NK-92 (cell line): Measurements from ENCODE around the gene CALN1.
"Not testable (repeated sequence)": the region's sequence is repeated elsewhere in the genome, so short reads cannot be mapped to it uniquely, and the experiment has no call there.

Source experiments
- DNase-seq: peaks from one replicate; lab custom pipeline; 2025; ENCODE audit not compliant: unreplicated experiment; lab: John Stamatoyannopoulos, UW

The CALN1 gene

DNA sequence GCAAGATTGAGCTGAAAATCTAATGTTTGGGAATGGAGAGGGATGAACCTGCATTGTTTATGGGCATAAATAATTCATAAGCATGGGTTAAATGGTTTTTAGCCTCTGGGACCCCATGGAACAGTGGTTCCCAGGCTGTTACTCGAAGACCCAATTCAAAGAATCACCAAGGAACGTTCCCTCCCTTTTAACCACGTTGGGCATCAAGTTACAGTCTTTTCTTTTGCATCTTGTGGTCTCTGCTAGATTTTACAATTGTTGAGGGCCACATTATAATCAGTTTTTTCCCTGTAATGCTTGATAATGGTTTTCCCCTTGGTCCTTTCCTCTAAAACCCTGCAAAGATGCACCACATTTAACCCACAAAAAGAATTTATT lies 2.5 kb downstream of the CALN1 start:
- DNase-seq, result no peak

DNA sequence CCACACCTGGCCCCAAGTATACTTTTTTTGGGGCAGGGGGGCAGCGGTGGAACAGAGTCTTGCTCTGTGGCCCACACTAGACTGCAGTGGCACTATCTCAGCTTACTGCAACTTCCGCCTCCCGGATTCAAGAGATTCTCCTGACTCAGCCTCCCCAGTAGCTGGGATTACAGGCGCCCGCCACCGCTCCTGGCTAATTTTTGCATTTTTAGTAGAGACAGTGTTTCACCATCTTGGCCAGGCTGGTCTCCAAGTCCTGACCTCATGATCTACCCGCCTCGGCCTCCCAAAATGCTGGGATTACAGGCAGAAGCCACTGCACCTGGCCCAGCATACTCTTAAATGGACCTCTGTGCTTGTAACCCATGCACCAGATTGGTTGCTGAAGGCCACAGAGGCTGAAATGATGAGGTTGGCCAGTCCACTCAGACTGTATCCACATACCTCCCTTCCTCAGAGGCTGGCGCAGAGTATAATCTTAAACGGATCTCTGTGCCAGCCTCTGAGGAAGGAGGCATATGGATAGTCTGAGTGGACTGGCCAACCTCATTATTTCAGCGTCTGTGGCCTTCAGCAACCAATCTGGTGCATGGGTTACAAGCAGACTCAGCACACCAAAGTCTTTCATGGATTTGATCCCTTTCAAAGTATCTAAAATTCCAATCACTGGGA lies 3.0 kb downstream of the CALN1 start:
- no peak for DNase-seq

DNA sequence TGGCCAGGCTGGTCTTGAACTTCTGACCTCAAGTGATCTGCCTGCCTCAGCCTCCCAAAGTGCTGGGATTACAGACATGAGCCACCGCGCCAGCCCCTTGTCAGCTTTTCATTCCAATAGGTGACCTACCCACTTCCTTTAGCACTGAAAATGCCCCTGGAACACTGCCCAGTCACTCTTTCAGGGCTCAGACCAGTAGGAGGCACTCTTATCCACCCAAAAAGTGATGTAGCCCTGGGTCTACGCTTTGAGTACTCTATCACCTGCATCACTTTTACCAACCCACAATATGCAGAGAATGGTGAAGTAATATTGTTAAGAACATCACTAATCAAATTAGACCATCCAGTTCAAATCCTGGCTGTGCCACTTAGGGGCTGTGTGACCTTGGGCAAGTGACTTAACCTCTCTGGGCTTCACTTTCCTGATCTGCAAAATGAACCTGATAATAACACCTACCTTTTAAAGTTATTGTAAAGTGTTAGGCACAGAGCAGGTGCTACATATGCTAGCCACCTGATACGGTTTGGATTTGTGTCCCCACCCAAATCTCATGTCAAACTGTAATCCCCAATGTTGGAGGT lies 5.2 kb downstream of the CALN1 start:
- DNase-seq, result no peak

DNA sequence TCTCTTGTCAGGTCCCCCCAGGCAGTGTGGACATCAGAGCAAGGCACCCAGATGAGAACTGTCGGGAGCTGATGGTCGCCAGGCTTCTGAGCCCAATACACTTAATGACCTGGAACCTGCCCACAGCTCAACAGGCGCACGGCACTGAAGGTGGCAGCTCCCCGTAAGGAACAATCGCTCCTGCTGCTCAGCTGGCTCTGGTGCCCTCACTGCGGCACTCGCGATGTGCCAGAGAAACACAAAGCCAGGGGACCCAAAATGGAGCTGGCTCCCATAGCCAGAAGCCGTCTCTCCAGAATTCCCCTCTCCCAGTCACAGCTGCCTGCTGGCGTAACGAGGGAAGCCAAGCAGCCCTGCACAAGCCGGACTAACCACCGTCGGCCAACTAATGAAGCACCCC lies 6.3 kb downstream of the CALN1 start:
- no peak for DNase-seq

DNA sequence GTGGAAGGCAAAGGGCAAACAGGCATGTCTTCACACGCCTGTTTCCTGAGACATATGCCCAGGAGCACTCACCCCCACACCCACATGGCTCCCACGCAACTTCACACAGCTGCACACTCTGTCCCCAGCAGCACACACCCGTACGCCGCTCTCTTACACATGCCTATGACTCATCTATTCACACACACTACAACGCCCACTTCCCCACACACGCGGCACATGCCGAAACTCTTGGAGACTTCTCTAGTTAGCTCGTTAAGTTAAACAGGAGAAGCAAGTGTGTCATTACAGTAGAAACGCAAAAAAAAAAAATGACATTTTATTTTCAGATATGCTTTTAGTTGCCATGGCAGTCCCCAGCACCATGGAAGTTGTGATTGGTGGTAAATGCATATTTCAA lies 6.7 kb downstream of the CALN1 start:
- no peak for DNase-seq

DNA sequence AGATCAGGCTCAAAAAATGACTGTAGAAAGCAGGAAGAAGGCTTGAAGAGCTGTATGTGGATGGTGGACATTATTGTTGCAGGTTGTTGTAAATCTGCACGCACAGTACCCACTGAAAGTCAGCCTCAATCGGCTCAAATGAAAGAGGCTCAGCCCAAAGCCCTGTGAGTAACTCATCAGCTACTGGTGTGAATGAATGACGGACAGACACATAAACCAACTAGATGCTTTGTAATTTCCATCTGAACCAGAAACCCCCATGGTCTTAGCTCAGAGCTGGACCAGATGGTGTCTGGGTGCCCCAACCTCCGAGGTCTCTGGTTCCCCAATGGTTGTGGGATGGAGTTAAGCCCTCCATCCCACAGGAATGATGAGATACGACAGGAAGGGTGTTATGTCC lies 7.4 kb downstream of the CALN1 start:
- no peak for DNase-seq

DNA sequence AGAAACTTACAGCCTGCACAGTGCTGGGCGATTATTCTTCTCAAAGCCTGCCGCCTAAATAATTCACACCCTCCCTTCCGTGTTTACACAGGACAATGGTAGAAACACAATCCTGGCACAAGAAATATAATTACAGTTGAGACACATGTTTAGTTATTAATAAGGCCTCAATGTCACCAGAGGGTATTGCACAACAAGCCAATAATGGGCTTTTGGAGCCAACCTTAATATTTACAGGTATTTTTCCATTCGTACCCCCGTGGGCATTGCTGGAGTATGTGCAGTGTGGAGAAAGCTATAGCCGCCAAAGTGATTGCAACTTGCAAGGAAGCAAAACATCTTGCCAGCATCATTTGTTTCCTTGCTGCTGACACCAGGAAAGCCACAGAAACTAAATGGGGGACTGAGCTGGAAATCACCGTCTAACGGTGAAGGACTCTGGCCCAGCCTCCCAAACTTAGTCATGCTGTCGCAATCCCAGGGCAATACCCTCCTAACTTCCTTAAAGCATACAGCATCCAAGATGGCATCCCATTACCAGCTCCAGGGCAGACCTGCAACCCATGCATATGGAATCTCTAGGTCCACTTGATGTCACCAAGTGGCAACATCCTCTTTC lies 8.6 kb downstream of the CALN1 start:
- DNase-seq, result no peak

DNA sequence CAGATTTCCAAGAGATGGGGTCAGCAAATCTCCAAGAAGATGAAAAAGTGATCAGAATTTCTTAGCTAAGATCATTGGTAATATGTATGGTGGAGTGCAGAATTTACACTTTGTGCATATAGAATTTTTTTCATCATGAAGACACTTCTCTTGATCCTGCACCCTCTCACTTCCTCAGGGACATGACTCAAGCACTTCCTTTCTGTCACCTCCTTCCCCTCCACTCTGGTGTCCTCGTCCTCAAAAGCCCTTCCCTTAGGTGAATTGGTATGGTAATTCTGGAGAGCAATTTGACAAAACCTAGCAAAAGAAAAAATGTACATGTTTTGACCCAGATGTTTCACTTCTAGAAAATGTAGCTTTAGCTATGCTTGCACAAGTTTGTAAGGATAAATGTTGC lies 18.1 kb downstream of the CALN1 start:
- no peak for DNase-seq

DNA sequence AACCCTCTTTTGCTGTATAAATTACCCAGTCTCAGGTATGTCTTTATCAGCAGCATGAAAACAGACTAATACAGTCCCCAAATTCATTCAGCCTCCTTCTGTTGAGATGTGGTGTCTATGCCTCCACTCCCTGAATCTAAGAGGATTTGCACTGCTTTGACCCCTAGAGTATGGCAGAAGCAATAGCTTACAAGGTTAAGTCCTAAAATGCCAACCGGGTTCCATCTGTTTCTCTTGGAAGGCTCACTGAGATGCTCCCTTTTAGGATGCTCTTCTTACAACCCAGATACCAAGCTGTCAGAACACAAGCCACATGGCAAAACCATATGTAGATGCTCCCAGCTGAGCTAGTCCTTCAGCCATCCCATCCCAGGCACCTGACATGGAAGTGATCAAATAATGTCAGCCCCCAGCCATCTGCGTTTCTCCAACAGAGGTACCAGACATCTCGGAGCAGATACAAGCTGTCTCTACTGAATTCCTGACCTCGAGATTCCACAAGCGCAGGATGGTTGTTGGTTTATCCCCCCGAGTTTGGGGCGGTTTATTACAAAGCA lies 20.2 kb downstream of the CALN1 start:
- DNase-seq, result no peak

DNA sequence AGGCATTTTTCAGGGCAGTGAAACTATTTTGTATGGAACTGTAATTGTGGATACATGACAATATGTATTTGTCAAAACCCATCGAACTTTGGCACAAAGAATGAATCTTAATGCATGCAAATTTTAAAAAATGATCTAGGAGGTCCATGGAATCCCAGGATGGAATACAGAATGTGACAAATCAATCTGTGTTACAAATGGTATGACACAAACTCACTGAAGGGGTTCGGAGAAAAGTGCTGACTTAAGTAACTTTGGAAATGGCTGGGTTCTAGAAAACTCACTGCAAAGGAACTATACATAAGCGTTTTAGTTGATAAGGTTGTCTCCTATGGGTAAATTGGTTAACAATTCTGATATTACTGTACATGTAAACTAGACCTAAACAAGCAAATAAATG lies 26.0 kb downstream of the CALN1 start:
- DNase-seq, result no peak

DNA sequence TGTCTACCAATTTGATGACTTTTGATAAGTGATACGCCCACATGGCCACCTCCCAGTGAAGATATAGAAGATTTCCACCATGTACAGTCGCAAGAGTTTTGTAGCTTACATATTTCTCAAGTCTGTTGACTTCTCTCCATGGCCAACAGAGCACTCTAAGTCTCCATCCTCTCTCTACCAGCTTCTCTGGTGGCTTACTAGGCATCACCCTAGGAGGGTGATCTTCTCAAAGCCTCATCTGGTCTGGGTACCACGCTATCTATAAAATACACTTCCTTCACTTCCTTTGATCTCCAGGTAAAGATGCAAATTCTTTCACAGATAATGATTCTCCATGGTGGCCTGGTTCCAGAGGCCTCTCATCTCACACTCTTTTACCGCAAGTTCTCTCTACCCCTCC lies 49.9 kb downstream of the CALN1 start:
- no peak for DNase-seq

DNA sequence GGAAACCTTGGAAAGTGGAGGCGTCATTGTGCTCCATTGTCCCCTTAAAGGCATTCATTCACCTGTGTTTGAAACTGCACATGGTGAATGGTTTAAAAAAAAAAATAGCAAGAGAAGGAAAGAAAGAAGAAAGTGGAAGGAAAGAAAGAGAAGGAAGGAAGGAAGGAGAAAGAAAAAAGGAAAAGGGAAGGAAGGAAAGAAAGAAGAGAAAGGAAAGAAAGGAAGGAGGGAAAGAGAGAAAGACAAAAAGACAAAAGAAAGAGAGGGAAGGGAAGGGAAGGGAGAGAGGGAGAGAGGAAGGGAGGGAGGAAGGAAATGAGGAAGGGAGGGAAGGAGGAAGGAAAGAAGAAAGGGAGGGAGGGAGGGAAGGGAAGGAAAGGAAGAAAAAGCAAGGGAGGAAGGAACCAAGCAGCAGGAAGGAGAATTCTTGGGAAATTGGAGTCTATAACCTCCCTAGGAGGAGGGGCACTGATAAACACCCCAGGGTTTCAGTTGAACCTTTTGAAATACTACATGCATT lies 66.9 kb downstream of the CALN1 start:
- DNase-seq, result no peak

DNA sequence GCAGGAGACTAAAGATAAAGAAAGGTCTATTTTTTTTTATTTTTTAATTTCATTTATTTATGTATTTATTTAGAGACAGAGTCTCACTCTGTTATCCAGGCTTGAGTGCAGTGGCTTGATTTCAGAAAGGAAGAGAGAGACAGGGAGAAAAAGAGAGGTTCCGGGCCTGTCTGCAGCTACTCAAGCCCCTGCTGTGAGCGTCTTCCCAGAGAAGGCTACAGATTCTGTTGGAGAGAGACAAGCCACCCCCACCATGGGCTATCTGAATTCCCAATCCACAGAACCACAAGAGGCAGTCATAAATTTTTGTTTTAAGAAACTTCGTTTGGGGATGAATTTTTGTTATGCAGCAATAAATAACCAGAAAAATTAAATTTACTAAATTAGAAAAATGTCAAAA lies 68.1 kb downstream of the CALN1 start:
- no peak for DNase-seq

DNA sequence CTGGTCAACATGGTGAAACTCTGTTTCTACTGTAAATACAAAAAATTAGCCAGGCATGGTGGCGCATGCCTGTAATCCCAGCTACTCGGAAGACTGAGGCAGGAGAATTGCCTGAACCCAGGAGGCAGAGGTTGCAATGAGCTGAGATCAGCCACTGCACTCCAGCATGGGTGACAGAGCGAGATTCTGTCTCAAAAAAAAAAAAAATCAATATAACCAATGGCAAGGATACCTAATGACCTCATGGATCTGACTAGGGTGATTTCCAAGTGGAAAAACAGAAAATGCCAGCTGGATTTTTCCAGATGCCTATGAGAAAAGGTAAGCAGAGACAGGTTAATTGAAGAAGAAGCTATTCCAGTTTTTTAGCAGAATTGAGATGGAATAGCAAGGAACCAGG lies 68.8 kb downstream of the CALN1 start:
- DNase-seq, result not testable (repeated sequence)

DNA sequence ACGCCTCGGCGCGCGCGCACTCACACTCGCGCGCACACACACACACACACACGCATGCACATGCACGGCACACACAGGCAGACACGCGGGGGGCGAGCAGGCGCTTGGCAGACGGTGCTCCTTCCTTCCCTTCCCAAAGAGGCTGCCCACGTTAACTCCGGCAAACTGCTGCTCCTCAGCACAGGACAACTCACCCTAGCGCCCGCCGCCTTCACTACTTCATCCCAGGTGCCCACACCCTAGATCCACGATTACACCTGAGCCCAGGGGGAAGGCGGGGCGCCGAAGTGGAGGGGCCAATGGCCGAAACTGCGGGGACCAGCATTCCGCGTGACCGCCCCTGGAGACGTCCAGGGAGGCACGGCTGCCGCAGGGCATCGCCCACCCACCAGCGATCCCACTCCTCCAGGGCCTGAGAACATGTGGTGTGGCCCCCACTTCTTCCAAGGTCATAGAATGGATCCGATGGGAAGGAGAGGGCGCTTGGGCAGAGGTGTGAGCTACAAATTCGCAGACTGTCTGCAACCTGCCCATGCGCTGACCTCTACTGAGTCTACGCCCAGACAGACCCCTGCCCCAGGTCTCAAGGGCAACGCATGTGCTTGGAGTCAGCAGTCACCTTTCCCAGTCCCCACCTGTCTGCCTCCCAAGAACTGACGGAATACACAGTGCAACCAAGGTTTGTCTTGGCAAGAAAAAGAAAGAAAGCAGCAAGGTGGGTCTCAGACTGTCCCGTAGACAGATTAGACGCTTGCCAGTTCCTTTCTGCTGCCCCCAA lies 74.6 kb downstream of the CALN1 start:
- no peak for DNase-seq

DNA sequence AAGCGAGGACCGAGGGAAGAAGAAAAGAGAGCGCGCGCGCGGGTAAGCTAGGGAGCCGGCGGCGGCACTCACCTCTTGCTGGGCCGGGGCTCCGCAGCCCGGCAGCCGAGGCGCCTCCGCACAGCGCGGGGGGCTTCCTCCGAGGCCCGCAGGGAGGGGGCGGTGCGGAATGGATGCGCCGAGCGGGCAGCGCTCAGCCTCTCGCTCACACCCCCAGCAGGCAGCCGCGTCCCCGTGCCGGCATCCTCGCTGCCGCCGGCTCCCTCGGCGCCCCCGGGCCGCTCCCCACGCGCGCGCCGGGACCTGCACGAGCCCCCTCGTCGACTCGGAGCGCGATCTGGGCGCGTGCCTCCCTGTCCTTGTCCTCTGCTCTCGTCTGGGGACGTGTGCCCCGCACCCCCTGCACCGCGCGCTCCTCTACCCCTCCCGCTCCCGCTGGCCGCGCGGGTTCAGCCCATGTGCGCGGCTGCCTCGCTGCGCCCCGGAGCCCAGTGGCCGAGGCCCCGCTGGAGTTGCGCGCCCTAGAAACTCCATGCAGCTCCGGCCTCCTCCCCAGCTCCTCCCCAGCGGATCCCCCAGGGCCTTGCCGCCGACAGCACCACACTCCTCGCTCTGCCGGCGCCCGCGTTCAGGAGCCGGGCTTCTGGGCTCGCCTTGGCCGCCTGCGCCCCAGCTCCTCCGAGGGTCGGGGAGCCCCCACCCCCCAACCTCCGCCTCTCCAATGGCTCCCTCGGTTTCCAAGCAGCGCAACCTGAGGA lies 75.3 kb downstream of the CALN1 start:
- DNase-seq, result no peak

DNA sequence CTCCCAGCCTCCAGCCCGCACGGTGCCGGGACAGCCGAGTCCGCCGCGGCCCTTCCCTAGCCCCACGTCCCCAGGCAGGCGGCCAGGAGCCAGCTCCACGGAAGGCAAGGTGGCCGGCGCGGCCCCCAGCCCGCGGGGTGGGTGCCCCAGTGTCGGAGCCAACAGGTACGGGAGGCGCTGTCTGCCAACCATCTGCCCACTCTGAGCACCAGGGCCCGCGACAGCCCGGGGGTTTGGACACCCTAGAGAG lies 75.8 kb downstream of the CALN1 start:
- DNase-seq, result no peak

DNA sequence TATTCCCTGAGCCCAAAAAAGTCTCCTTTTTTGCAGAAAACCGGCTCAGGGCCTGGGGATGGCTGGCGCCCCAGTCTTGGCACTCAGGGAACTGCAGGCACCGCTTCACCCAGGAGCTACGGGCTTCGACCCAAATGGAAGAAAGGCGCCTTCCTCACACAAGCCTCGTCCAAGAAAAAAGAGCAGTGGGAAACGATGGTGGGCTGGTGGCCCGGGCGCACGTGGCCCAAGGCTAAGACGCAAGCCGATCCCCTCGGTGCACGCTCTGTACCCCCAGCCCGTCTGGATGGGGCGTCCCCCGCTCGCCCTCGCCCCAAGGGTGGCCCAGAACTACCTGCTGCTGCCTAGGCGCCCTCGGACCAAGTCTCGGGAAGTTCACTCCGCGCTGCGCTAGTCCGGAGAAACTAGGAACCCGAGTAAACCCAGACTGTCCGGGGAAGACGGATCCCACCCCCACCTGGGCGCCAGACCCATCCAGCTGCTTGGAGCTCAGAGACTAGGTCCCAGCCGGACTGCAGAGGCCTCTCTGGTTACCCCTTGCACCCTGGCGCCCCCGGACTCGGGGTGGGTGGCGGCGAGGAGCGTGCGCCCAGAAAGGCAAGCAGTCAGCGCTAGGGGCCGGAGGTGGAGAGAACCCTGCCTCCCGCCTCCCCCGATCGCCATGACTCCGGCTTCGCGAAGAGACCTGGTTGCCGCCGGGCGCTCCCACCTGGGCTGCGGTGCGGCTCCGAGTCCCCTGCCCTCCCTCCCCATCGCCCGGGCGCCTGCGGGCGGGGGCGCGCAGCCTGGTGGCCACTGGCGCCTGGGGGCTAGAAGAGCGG lies 76.4 kb downstream of the CALN1 start:
- no peak for DNase-seq

DNA sequence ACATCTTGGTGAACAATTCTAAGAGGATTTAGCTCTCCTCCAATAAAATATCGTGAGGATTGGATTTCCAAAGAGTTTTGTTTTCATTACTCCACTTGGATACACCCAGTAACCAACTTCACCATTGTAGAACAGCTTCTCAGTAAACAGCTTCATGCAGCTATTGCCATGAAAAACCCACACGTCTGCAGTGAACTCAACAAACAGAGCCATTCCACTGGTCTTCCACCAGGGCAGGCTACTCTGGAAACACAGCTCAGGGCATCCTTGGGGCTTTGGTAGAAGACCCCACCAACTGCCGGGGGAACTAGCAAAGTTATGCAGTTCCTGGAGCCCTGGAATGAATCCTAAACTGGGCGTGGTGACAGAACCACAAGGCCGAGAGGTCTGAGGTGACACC lies 77.4 kb downstream of the CALN1 start:
- DNase-seq, result no peak

DNA sequence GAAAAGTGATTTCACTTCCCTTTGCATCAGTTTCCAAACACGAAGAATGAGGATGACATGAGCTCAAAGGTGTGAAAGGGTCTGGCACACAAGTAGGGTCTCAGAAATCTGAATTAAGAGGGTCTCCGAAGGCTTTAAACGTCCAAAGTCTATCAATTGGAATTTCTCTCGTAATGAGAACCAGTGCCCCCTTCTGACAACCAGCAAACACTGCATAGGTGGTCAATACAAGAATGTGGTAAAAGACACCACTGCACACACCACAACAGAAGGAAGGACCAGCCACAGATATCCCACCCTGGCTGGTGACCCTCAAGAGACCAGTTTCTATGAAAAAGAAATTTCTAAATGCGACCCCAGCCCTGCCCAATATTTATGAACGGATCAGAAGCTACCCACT lies 78.1 kb downstream of the CALN1 start:
- DNase-seq, result no peak
